SIG-M5 (cell line): ENCODE results near the gene ADORA2B.
"Not testable (repeated sequence)": the region's sequence is repeated elsewhere in the genome, so short reads cannot be mapped to it uniquely, and the experiment has no call there.

ENCODE experiments used
- DNase-seq: peaks from one replicate; lab custom pipeline; 2025; lab: John Stamatoyannopoulos, UW

ADORA2B gene

DNA sequence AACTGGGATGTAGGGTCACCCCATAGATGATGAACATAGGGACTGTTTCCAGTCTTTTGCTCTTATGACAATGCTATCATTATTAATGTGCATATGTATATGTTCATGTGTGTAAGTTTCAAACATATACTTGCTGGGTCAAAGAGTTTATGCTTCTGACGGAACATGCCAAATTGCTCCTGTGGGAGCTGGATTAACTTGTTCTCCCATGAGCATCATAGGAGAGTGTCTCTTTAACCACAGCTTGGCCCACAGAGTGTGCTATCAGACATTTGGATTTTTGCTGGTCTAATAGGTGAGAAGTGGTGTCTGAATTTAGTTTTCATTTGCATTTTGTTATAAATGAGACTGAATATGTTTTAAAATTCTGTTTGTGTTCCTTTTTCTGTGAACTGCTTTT lies 22.3 kb upstream of the ADORA2B start:
- no peak for DNase-seq

DNA sequence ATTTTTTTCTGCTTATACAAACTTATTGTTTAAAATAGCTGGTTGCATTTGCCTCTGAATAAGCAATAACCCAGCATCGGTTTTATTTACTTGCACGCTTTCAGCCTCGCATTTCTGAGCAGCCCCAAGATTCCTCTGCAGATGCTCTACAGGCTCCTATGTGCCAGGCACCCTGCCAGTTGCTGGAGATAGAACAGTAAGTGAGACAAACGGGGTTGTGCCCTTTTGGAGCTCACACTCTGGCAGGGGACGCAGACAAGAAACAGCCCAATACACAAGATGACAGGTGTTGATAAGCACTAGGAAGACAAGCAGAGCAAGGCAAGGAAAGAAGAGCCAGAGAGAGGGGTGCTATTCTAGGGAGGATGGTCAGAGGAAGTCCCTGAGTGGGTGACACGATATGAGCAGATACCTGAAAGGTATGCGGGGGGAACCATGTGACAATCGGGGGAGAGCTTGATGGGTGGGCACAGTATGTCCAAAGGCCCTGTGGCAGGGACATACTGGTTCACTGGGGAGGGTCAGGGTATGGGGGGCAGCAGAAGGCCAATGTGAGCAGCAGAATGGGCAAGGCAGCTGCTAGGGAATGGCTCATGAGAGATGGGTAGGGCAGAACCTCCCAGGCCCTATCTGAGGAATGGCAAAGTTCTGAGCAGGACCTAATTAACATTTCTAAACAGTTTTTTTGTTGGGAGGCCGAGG lies 18.7 kb upstream of the ADORA2B start:
- no peak for DNase-seq

DNA sequence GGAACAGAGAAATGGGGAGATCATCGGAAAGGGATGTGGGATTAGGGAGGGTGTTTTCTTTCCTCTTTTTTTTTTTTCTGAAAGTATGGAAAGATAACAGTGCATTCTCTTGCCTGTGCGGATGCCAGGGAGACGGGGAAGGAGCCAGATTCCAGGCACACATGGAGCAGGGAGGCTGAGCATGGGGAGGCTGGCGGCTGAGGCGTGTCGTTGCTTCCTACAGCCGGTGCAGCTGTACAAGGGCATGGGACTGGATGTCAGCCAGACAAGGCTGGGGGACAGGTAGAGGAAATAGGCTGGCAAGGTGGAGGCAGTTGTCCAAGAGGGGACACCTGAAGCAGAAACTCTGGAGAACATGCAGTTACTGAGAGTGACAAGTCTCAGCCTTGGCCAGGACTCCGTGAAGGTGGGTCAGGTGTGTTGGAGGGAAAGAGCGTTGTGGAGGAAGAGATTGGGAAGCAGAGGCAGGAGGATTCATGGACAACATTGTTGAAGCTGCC lies 16.6 kb upstream of the ADORA2B start:
- no peak for DNase-seq

DNA sequence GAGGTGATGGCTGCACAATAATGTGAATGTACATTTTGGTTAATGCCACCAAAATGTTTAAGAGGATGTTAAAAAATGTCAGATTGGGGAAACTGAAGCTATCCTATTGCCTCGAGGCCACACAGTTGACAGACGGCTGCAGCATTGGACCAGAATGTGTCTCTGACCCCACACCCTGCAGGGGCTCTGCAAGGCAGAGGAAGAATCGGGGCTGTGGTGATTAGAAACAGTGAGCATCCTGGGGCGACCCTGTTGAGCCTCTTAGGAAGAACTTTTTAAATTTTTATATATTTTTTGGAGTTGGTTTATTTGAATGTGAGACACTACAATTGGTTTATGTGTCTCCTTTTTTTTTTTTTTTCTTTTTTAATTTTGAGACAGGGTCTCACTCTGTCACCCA lies 15.0 kb upstream of the ADORA2B start:
- DNase-seq, result no peak

DNA sequence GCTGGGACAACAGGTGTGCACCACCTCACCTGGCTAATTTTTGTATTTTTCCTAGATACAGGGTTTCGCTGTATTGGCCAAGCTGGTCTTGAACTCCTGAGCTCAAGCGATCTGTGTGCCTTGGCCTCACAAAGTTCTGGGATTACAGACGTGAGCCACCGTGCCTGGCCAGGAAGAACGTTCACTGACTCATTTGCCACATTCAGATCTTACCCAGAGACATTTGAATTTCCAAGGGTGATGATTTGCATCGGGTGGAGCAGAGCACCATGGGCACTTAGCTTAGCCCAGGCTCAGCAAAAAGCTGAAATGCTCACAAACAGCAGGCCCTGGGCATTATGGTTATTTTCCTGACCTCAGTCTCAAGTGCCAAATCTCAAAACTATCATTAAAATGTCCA lies 14.5 kb upstream of the ADORA2B start:
- no peak for DNase-seq

DNA sequence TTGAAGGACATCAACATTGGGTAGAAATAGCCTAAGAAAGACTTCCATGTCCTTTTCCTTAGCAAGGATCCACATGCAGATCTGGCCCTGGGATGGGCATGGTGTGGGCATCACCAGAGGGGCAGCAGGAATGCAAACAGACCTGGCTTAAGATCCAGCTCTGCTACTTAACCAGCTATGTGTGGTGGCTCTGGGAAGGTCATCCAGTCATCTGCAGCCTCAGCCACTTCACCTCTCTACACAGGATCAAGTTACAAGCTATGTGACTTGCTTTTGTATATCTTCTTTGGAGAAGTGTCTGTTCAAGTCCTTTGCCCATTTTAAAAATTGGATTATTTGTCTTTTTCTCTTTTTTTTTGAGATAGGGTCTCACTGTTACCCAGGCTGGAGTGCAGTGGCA lies 13.5 kb upstream of the ADORA2B start:
- no peak for DNase-seq

DNA sequence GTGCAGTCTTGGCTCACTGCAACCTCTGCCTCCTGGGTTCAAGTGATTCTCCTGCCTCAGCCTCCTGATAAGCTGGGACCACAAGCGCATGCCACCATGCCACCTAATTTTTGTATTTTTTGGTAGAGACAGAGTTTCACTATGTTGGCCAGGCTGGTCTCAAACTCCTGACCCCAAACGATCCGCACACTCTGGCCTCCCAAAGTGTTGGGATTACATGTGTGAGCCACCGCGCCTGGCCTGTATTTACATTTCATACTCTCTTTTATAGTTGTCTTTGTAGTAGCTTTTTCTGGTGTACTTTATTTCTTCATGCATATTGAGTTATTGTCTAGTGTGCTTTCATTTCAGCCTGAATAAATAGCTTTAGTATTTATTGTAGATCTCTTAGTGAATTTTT lies 10.1 kb upstream of the ADORA2B start:
- no peak for DNase-seq

DNA sequence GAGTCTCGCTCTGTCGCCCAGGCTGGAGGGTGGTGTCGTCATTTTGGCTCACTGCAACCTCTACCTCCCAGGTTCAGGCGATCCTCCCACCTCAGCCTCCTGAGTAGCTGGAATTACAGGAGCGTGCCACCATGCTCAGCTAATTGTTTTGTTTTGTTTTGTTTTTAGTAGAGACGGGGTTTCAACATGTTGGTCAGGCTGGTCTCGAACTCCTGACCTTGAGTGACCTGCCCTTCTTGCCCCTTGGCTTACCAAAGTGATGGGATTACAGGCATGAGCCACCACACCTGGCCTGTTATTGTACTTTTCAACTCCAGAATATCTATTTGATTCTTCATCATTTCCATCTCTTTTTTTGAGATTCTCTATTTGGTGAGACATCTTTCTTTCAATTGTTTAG lies 9.0 kb upstream of the ADORA2B start:
- no peak for DNase-seq

DNA sequence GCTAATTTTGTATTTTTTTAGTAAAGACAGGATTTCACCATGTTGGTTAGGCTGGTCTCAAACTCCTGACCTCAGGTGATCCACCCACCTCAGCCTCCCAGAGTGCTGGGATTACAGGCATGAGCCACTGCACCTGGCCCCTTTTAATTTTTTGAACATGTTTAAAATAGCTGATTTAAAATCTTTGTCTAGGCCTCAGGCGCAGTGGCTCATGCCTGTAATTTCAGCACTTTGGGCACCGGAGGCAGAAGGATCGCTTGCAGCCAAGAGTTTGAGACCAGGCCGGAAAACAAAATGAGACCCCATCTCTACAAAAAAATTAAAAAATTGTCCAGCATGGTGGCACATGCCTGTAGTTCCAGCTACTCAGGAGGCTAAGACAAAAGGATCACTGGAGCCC lies 8.4 kb upstream of the ADORA2B start:
- not testable (repeated sequence) for DNase-seq

DNA sequence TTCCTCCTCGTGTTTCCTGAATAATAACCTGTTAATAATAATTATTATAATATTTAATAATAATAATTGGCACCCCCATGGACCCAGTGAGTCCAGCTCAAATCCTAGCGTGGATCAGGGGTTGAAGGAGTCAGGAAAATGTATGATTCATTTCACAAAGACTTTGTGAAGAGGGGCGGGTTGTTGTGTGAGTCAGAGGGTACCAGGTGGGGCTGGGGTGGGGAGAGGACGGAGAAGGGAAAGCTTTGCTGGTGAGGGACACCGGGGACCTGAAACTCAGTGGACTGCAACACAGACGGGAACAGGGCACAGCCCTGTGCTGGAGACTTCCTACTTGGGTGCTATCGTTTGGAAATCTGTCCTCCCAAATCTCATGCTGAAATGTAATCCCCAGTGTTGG lies 3.1 kb upstream of the ADORA2B start:
- no peak for DNase-seq

DNA sequence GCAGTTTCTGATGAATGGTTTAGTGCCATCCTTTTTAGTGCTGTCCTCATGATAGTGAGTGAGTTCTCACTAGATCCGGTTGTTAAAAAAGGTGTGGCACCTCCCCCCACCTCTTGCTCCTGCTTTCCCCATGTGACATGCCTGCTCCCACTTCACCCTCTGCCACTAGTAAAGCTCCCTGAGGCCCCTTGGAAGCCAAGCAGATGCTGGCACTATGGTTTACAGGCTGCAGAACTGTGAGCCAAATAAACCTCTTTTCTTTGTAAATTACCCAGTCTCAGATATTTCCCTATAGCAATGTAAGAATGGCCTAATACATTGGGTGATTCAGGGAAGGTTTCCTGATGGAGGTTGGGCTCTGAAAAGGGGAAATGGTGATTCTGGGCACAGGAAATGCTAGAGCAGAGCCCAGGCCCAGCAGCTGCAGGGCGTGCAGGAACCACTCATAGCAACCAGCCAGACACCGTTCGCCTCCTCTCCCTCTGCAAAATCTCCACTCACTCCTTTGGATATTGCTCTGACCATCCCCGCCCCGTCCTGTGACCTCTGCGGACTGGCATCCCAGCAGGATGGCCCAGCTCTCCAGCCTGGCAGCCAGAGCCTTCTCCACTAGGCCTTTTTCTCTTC lies 2.6 kb upstream of the ADORA2B start:
- DNase-seq, result peak; percentile 39

DNA sequence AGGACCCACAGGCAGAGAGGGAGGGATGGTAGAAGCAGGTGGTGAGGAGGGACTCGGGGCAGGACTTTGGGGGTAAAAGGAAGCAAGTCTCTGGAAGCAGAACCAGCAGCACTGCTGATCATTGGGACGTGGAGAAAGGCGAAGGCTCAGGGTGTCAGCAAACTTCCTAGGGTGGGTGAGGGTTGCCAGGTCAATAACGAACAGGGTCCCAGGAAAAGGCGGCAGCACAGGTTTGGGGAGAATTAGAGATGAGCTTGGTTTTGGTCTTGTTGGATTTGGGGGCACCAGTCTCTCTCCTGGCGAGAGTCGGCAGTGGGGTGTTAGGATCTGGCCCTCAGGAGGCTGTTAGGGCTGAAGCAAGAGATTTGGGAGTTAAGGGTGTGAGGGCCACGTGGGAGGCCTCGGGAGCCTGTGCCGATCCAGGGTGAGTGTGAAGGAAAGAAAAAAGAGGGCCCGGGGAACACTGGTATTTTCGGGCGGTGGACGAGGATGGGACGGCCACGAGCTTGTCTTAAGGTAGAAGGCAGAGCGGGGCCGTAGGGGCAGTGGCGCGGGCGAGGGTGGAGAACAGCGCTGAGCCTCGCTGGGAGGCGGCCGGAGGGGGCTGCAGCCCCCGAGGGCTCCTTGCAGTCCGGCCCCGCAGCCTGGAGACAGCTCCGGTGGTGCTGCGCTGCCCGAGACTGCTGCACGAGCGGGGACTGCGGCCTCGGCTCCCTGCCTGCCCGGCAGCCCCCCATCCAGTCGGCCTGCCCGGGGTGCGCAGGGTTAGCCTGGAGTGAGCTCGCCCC lies 765 bp upstream of the ADORA2B start:
- no peak for DNase-seq

DNA sequence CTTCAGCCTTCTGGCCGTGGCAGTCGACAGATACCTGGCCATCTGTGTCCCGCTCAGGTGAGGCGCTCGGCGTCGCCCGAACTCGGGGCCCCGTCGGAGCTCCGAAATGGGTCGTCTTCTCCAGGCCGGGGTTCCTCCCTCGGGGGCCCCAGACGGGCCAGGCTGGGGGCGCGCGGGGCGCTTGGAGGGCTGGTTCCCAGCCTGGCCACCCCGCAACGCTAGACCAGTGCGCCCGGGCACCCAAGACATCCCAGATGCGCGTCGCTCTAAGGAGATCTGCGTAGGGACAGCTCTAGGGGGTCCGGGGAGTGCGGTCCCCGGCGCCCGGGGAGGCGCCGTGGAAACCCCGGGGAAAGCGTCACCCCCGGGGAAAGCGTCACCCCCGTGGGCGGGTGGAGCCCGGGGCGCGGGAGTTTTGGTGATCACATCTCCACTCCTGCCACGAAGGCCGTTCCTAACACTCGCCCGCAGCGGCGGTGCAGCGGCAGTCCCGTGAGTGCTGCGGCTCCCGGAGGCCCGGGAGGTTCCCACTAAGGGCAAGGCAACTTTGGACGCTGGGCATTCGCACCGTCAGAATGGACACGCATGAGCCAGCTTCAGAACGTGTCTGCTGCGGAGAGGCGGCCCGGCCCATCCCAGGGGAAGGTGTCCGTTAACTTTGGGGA lies 729 bp downstream of the ADORA2B start:
- no peak for DNase-seq

DNA sequence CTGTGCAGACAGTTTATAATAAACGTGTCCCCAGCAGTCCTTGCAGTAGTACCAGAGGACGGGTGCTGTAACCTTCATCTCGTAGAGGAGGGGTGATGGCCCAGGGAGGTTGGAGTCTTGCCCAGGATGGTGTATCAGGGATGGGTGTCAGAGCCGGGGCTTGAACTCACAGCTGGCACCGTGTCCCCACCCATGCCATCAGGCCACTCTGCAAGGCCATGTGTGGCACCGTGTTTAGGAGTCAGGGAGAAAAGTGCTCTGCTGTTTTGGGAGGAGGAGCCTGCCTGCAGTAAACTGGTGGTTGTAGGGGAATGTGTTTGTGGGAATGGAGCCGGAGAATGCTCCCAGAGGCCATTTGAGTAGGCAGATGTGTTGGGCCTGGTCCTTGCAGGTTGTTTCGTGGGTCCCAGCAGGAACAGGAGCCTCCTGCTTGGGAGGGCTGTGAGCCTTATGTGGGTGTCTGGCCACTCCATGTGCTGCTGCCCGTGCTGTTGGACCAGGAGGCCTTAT lies 1.7 kb downstream of the ADORA2B start:
- no peak for DNase-seq

DNA sequence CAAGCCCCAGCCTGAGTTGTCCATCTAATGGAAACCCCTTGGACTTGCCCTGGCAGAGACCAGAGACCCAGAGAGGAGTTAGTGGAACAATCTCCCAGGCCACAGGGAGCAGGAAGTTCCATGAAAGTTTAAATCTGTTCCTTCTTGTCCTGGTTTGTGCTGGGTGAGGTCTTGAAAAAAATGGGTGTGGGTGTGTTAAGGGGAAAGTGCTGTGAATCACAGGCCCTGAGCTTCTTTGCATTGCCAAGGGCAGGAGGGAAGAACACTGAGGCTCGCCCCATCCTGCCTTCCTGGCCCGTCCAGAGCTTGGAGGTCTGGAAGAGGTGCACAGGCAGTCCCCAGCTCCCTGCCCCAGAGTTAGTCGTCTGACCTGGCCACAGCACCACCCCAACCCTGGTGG lies 2.3 kb downstream of the ADORA2B start:
- DNase-seq, result no peak

DNA sequence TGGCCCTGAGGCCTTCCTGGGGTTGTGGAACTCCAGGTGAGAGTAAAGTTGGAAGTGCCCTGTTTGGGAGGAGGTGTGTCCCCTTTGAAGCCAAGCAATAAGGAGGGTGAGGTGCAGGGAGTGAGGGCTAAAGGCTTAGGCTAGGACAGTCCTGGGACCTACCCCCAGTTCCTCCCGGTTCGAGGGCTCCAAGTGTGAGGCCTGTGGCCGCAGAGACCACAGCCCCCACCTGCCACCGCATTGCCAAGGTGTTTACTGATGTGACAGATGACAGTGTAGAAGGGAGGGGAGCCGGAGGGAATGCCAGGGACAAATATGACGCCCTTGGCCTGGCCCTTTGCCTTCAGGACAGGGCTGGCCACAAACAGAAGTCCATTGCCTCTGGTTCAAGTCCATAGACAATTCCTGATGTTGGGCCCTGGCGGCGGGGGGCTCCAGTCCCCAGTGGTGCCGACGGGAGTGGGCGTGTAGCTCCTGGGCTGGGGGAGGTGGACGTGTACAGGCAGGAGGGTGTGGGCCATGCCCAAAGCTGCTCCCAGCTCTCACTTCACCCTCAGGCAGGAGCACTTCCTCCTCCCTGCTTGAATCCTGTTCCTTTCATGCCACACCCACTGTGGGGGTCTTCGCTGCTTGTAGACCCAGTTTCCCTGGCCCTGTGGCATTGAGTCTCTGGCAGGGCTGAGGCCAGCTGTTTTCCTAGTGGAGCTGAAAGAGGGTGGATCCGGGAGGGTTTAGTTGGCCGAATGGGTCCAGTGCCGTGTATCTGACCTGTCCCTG lies 3.2 kb downstream of the ADORA2B start:
- no peak for DNase-seq

DNA sequence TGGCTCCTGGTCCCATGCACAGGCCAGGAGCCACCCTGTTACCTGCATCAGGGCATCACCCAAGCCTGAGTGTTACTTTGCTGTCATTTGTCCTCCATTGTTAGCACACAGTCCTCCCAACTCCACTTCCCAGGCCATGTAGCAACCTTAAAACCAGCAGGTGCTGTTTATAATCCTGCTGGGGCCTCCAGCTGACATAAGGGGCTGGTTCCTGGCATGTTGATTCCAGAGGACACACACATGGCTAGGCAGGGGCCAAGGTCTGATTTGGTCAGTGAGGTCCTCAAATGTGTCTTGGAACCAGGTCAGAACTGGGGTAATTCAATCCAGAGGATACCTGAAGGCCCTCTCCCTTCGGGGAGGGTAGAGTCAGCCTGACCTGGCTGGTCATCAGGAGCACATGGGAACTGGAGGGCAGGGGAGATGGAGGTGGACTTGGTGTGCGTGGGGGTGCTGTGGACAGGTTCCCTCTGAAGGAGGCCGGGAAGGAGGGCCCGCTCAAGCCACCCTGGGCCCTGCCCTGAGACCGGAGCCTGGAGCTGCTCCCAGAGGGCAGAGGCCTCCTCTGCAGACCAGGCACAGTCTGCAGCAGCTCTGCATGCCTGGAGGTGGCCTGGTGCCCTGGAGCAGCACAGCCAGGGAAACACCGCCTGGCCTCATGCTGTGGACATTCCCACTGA lies 6.6 kb downstream of the ADORA2B start:
- no peak for DNase-seq

DNA sequence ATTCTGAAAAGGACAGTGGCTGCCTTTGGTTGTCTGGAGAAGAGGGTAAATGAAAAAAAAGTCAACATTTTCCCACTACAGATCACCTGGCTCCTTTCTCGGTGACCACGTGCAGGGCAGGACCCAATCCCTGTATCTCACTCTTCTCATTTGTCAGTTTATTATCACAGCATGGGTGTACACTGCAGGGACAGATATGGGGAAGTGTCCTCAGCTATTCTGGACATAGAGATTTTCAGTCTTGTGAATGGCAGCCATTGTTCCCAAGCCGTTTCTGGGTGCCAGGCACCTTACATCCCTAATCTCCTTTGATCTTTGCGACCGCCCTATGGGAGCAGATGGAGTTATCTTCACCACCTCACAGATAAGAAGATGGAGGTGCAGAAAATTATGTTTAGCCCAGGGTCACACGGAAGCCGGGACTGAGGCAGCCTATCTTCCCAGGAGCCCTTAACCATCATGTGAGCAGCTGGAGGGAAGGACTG lies 7.2 kb downstream of the ADORA2B start:
- DNase-seq, result no peak

DNA sequence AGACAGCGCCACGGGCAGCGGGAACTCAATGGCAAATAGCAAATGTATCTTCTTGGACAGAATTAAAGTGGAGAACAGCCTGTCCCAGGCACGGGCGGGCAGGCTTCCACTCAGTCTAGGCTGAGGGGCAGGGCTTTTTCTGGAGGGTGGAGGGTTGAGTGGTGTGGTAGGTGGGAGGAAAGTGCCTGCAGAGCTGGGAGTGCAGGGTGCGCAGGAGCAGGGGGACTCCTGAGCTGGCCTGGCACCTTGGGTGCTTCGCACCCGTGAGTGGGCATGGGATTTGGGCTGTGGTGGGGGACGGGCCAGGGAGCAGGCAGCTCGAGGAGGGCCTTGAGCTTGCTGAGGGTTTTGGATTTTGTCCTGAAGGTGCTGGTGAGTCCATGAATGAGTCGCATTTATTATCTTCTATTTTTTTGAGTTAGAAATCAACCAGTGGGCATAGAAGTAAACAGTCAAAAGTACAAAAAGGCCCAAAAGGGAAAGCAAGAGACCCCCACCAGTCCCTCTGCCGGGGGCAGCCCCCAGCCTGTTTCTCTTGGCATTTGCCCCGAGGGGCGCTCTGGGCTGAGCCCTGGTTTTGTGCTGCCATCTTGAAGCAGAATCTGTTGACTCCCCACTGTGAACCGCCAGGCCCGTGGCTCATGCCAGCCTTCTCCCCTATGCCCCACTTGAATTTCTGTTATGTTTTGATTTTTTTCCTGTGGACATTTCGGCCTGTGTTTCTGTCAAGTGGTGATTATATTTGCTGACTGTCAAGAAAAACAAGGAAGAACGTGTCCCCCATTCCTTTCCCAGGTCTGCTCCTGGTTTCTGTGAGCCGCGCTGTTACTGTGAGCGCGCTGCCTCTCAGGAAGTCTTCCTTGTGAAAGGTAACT lies 8.2 kb downstream of the ADORA2B start:
- DNase-seq, result no peak

DNA sequence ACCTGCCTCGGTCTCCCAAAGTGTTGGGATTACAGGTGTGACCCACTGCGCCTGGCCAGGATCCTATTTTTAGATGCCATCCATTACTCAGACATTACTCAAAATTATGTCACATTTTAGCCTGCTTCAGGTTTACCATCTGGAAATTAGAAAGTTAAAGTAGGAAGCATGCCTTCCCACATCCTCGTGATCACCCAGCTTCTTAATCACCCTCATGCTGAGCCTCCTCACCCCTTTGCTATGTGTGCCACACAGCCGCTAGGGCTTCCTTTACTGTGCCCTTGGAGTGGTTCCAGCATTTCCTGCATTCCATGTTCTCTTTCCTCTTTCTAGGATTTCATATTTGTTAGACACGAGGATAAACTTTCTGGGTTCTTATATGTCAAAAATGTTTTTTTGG lies 9.3 kb downstream of the ADORA2B start:
- no peak for DNase-seq
